HG02938 (cell line): ENCODE data around the gene KAT2B.
A peak's percentile ranks its signal among the peaks of the same experiment; 100 is the strongest.
"Not testable (repeated sequence)": the region's sequence is repeated elsewhere in the genome, so short reads cannot be mapped to it uniquely, and the experiment has no call there.

Experiments
- ATAC-seq: cut with Tn5 transposase; IDR thresholded peaks from one replicate; pipeline ENCODE4 v1.9.1; 2021; ENCODE audit warnings: mild to moderate bottlenecking, moderate library complexity; ENCODE audit not compliant: unreplicated experiment

KAT2B gene

GRCh38 chr3:20041197-20041780 is 1.0 kb downstream of the KAT2B start:
- ATAC-seq: peak; percentile 39

- ATAC-seq: no peak
Observed at GRCh38 chr3:20042331-20042730, 2.1 kb downstream of the KAT2B start.

- peak; percentile 17 for ATAC-seq
Observed at GRCh38 chr3:20043396-20043795, 3.1 kb downstream of the KAT2B start.

GRCh38 chr3:20043825-20044224 is 3.6 kb downstream of the KAT2B start:
- no peak for ATAC-seq

DNA sequence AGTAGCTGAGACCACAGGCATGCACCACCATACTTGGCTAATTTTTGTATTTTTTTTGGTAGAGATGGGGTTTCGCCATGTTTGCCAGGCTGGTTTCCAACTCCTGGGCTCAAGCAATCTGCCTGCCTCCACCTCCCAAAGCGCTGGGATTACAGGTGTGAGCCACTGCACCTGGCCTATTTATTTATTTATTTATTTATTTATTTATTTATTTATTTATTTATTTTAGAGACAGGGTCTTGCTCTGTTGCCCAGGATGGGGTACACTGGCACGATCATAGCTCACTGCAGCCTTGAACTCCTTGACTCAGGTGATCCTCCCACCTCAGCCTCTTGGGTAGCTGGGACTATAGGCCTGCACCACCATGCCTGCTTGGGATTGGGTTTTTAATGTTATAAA is 4.9 kb downstream of the KAT2B start:
- ATAC-seq: not testable (repeated sequence)

DNA sequence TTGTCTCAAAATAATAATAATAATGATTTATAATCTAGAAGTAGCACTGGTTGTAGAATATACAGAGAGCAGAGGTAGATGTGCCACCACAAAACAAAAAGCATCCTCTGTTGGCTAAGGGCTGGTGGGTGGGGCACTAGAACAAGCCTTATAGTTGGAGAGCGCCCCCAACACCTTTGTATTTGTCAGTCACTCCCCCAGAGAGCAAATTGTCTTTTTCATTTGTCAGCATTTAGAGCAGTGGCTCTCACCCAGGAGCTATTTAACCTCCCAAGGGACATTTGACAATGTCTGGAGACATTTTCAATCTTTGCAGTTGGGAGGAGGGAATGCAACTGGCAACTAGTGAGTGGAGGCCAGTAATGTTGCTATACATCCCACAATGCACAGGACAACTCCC is 6.3 kb downstream of the KAT2B start:
- ATAC-seq: no peak

GRCh38 chr3:20047341-20047779 is 7.1 kb downstream of the KAT2B start:
- no peak for ATAC-seq

DNA sequence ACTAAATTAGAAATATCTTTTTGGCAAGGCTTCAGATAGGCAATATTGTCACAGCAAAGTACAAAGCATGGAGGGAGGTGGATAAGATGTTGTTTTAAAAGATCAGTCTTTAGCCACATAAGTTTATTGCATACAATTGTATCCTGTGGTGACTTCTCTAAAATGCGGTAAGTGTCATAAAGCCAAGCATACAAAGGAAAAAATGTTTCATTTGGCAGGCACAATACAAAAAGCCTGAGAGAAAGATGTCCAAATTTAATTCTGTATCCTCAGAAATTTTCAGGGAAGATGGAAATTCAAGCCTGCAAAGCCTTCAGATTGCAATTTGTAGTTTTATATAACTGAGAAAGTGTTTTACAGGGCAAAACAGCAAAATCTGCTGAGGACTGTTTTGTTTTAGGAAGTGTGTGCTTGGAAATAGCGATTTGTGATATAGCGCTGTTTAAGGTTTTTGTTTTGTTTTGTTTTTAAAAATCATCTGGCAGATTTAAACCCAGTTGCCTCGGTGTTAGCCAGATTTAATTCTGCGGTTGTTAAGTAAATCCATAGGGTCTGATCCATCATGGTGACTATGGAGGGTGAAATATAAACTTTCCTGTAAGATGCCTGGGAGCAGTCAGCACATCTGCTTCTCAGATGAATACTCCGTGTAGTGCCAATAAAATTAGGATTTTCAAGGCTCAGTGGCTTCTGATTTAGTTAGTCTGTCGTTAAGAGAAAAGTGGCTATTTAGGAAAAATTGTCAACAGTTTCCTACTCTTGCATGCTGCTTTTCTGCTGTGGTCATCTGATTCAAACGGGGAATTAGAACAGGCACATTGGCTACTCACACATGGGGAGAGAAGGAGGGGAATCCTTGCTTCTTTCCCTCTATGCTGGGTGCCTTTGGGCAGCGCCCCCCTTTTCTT is 8.0 kb downstream of the KAT2B start:
- no peak for ATAC-seq

- no peak for ATAC-seq
Observed at GRCh38 chr3:20051123-20051806, 11.0 kb downstream of the KAT2B start.

GRCh38 chr3:20052851-20053250 is 12.6 kb downstream of the KAT2B start:
- ATAC-seq: no peak

GRCh38 chr3:20054549-20054987 is 14.3 kb downstream of the KAT2B start:
- ATAC-seq: peak; percentile 81

DNA sequence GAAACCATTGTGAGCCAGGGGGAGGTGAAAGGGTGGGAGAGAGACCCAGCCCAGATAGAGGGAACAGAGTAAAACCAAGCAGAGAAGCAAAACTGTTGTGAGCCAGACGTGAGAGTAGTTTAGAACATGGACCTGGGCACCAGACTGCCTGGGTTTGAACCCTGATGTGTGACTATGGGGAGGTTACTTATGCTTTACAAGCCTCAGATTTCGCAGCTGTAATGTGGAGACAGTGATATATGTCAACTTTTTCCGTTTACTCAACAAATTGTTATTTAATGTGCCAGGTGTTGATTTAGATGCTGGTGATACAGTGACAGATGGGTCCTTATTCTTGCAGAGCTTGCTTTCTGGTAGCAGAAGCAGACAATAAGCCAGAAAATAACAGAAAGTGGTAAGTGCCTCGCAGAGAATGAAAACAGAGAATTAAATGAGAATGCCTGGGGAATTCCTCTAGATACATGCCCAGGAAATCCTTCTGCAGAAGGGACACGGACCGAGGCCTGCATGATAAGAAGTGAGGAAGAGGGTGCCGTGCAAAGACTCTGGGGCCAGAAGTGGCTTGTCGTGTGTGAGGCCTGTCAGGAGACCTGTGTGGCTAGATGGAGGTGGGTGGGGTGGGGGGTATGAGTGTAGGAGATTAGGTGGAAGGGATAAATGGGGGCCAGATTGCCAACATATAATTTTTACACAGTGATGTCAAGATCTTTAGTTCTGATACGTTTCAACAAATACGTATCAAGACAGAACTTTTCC is 15.0 kb downstream of the KAT2B start:
- ATAC-seq: peak; percentile 8

- no peak for ATAC-seq
Observed at GRCh38 chr3:20055842-20056241, 15.6 kb downstream of the KAT2B start.

DNA sequence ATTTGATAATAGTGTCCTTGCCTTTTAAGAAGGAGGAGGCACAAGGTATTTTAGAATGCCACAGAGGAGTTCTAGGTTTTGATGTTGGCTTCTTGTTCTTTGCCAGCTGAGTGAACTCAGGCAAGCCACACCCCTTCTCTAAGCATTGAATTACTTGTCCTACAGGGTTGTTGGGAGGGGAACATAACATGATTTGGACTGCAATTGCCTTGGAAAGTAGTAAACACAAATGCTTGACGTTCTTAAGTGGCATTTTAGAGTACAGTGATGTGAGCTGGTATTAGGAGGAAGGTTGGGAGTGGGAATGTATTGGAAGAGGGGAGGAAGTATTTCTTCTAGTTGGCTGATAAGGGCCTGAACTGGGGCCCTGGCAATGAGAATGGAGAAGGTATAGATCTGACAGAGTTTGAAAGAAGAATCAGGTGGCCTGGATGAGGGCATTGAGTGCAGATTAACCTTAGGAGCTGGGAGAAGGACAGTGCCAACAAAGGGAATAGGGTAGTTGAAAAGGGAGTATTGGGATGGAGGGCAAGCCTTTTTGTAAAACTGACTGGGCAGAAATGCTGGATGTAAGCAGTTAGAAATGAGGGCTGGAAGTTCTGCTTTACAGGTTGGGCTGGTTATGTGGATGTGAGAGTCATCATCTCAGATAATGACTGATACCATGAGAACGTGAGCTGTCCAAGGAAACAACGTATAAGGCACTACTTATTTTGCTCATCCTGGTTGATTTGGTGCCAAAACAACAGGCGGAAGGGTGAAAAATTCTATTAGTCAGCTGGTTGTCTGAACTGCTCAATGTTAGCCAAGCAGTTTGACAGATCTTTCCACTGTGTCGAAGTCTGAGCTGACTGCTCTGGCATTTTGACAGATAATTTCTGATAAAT is 16.7 kb downstream of the KAT2B start:
- ATAC-seq: peak; percentile 48

GRCh38 chr3:20057612-20058180 is 17.4 kb downstream of the KAT2B start:
- no peak for ATAC-seq

DNA sequence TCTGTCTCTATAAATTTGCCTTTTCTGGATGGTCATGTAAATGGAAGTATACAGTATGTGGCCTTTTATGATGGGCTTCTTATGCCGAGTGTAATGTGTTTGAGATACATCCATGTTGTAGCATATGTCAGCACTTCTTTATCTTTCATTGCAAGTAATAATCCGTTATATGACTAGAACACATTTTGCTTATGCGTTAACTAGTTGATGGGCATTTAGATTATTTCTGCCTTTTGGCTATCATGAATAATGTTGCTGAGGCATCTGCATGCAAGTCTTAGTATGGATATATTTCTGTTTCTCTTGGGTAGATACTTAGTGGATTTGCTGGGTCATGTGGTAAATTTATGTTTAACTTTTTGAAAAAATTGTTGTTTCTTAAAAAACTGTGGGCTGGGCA is 19.7 kb downstream of the KAT2B start:
- no peak for ATAC-seq

GRCh38 chr3:20060974-20061685 is 20.9 kb downstream of the KAT2B start:
- peak; percentile 75 for ATAC-seq

- no peak for ATAC-seq
Observed at GRCh38 chr3:20062996-20063395, 22.8 kb downstream of the KAT2B start.

DNA sequence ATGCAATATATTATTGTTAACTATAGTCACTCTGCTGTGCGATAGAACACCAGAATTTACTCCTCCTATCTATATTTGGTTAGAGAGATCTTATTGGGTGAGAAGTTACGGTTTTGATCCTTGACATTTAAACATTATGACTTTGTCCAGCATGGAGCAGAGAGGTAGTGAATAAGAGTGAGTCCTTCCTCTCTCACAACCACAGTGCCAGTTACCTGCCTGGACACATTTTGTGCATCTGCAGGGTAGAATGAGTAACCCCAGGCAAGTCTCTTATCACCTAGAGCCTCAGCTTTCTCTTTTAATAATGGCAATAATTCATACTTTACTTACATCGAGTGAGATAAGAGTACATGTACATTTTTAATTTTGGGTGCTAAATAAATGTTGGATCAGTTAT is 24.1 kb downstream of the KAT2B start:
- no peak for ATAC-seq
